Activated CD8-positive, alpha-beta T cell treated with anti-CD3 and anti-CD28 coated beads for 36 hours (primary cell): ENCODE results near the gene KCNJ4. TPM values are rescaled to one million over a fixed set of nuclear protein-coding genes. Genes with fewer than 3 reads are reported as not detected.
A peak's percentile ranks its signal among the peaks of the same experiment; 100 is the strongest.

Source experiments
- ATAC-seq: fragments of 200-7000 bp; cut with Tn5 transposase; one replicate; pipeline ENCODE4 v1.10.0; 2021; ENCODE audit warnings: mild to moderate bottlenecking, moderate library complexity
- CTCF ChIA-PET: fragments of 350-600 bp; sonication (Branson Sonifier 250); formaldehyde crosslinking; loops from one replicate; lab custom pipeline; 2021; ENCODE audit warnings: antibody characterized with exemption; lab: Charles Lee
- POLR2A ChIA-PET: fragments of 350-600 bp; sonication (Branson Sonifier 250); formaldehyde crosslinking; loops from one replicate; lab custom pipeline; 2021; ENCODE audit warnings: antibody characterized with exemption; lab: Charles Lee
- DNase-seq: peaks from one replicate; pipeline ENCODE4 v3.0.0-alpha.2; 2020
- H3K27ac Mint-ChIP-seq: one replicate; pipeline ENCODE4 v1.8.0; 2021; ENCODE audit warnings: mild to moderate bottlenecking, mixed read lengths
- H3K27me3 Mint-ChIP-seq: one replicate; pipeline ENCODE4 v1.8.0; 2021; ENCODE audit warnings: mixed read lengths
- H3K36me3 Mint-ChIP-seq: one replicate; pipeline ENCODE4 v1.8.0; 2021; ENCODE audit warnings: low read depth, mixed read lengths
- H3K4me1 Mint-ChIP-seq: one replicate; pipeline ENCODE4 v1.8.0; 2021; ENCODE audit warnings: low read depth, mixed read lengths
- H3K4me3 Mint-ChIP-seq: one replicate; pipeline ENCODE4 v1.8.0; 2021; ENCODE audit warnings: mild to moderate bottlenecking, moderate library complexity, mixed read lengths
- H3K9me3 Mint-ChIP-seq: one replicate; pipeline ENCODE4 v1.8.0; 2021; ENCODE audit warnings: mixed read lengths
- intact Hi-C: fragments of 100-400 bp; cut with micrococcal nuclease; formaldehyde crosslinking; loops from one replicate; pipeline ENCODE4 v1.10.0; 2022
- total RNA-seq, 2 experiments: library from RNA; stranded (reverse); gene quantifications; one replicate each; pipeline ENCODE4 v1.2.3, GENCODE V29; 2021
- TF ChIP-seq, protein P1 (sequence below): fragments of 200-600 bp; IDR thresholded peaks from one replicate; pipeline ENCODE4 v1.8.0; 2022; ENCODE audit warnings: antibody characterized with exemption, mild to moderate bottlenecking

The KCNJ4 gene
- total RNA-seq, 2 experiments from 2014 or later, result not detected

DNA sequence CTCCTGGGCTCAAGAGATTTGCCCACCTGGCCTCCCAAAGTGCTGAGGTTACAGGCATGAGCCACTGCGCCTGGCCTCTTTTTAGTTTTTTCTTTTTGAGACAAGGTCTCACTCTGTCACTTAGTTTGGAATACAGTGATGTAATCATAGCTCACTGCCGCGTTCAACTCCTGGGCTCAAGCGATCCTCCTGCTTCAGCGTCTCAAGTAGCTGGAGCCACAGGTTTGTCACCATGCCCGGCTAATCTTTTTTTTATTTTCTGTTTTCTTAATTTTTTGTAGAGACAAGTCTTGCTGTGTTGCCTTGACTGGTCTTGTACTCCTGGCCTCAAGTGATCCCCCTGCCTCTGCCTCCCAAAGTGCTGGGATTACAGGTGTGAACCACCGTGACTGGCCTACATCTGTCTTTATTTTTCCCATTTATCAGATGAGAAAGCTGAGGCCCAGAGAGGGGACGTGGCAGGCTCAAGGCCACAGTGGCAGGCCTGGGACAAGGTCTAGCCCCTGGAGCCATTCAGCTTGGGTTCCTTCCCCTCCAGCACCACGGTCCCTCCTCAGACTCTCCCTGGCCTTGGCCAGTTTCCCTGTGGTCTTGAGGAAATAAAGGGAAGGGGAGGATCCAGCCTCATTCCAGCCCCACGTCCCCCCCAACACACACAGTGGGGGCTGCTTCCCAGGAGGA, 10.1 kb upstream of the KCNJ4 start:
- intact Hi-C loops, result no loop called here
- DNase-seq (no peak), ATAC-seq (no peak)
- Mint-ChIP-seq H3K27ac (no peak overlapping the region), H3K9me3 (no peaks in the 10 kb centered on the region), H3K27me3 (peaks cover 51% of the 10 kb centered on the region), H3K36me3 (no peaks in the 10 kb centered on the region), H3K4me1 (peaks cover 8% of the 10 kb centered on the region), H3K4me3 (no peak overlapping the region)
- TF ChIP-seq, protein P1, sequence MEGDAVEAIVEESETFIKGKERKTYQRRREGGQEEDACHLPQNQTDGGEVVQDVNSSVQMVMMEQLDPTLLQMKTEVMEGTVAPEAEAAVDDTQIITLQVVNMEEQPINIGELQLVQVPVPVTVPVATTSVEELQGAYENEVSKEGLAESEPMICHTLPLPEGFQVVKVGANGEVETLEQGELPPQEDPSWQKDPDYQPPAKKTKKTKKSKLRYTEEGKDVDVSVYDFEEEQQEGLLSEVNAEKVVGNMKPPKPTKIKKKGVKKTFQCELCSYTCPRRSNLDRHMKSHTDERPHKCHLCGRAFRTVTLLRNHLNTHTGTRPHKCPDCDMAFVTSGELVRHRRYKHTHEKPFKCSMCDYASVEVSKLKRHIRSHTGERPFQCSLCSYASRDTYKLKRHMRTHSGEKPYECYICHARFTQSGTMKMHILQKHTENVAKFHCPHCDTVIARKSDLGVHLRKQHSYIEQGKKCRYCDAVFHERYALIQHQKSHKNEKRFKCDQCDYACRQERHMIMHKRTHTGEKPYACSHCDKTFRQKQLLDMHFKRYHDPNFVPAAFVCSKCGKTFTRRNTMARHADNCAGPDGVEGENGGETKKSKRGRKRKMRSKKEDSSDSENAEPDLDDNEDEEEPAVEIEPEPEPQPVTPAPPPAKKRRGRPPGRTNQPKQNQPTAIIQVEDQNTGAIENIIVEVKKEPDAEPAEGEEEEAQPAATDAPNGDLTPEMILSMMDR, result no peak
- ChIA-PET POLR2A (interaction anchor here (1.3 kb wide), 1 partner anchor 16 kb away, joined by 3 read pairs; no protein-coding TSS in a partner anchor), CTCF (no interaction called here)

GRCh38 chr22:38462960-38463784, 8.2 kb upstream of the KCNJ4 start:
- DNase-seq (no peak), ATAC-seq (no peak)
- H3K27me3 Mint-ChIP-seq, result peaks cover 67% of the 10 kb centered on the region
- no peaks in the 10 kb centered on the region for H3K9me3 Mint-ChIP-seq
- H3K27ac Mint-ChIP-seq, result no peak overlapping the region
- H3K36me3 Mint-ChIP-seq, result no peaks in the 10 kb centered on the region
- H3K4me1 Mint-ChIP-seq, result peaks cover 8% of the 10 kb centered on the region
- ChIA-PET POLR2A (interaction anchor here (1.0 to 1.3 kb wide), 2 partner anchors 20 to 27 kb away, joined by 3 read pairs; no protein-coding TSS in a partner anchor), CTCF (interaction anchor here (0.6 to 1.7 kb wide), 4 partner anchors 11 to 50 kb away, joined by 3 to 4 read pairs (median 3); no protein-coding TSS in a partner anchor)
- intact Hi-C loops, result no loop called here
- TF ChIP-seq, protein P1, result no peak
- no peak overlapping the region for H3K4me3 Mint-ChIP-seq

- no peak overlapping the region for H3K27ac Mint-ChIP-seq
- TF ChIP-seq, protein P1, result no peak
- ChIA-PET POLR2A (interaction anchor here (0.6 to 1.3 kb wide), 3 partner anchors 8 to 400 kb away, joined by 3 read pairs; no protein-coding TSS in a partner anchor), CTCF (interaction anchor here (1.7 kb wide), 1 partner anchor 9 kb away, joined by 4 read pairs; no protein-coding TSS in a partner anchor)
- DNase-seq, result peak; percentile 83
- peaks cover 5% of the 10 kb centered on the region for H3K4me1 Mint-ChIP-seq
- no peak overlapping the region for H3K4me3 Mint-ChIP-seq
- peak; percentile 89 for ATAC-seq
- no peaks in the 10 kb centered on the region for H3K36me3 Mint-ChIP-seq
- intact Hi-C loops, result no loop called here
- H3K9me3 Mint-ChIP-seq, result no peaks in the 10 kb centered on the region
- peaks cover 70% of the 10 kb centered on the region for H3K27me3 Mint-ChIP-seq
Observed at GRCh38 chr22:38461414-38462081, 6.5 kb upstream of the KCNJ4 start.

DNA sequence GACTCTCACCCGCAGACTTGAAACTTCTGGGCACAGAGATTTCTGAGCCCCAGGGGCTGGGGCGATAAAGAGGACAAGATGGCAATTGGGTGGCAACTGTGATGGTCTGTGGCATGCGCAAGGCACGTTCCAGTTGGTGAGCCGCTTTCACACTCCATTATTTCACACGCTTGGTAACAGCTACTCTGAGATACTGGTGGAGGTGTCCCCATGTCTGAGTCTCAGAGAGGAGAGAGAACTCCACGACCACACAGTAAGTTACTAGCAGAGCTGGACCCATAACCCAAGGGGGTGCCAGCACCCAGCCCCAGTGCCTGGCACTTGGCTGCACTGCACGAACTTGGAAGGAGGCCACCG, 6.0 kb upstream of the KCNJ4 start:
- peaks cover 71% of the 10 kb centered on the region for H3K27me3 Mint-ChIP-seq
- peak; percentile 28 for ATAC-seq
- POLR2A ChIA-PET, result no interaction called here
- intact Hi-C loops, result no loop called here
- H3K27ac Mint-ChIP-seq, result no peak overlapping the region
- TF ChIP-seq, protein P1, result no peak
- no peaks in the 10 kb centered on the region for H3K36me3 Mint-ChIP-seq
- CTCF ChIA-PET, result no interaction called here
- H3K4me3 Mint-ChIP-seq, result no peak overlapping the region
- H3K4me1 Mint-ChIP-seq, result peaks cover 9% of the 10 kb centered on the region
- H3K9me3 Mint-ChIP-seq, result no peaks in the 10 kb centered on the region
- DNase-seq, result no peak
